ENCODE data around the gene NFIX.

The NFIX gene

DNA sequence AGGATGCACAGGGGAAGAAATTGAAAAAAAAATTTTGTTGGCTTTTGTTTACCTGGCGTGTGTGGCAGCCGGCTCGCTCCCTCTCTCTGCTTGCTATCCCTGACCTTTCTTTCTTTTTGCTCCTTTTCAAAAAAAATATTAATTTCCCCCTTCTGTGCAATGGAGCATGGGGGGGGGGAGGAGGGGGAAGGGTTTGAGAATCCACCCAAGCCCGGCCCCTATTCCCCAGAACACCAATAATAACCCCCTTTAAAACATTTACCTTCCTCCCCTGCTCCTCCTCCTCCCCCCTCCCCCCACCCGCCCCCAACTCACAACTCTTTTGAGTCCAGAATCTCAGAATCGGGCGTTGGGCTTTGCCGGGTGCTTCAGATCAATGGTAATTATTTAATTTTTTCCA is 28.4 kb downstream of the NFIX start:
- DNase-seq, result no peak

DNA sequence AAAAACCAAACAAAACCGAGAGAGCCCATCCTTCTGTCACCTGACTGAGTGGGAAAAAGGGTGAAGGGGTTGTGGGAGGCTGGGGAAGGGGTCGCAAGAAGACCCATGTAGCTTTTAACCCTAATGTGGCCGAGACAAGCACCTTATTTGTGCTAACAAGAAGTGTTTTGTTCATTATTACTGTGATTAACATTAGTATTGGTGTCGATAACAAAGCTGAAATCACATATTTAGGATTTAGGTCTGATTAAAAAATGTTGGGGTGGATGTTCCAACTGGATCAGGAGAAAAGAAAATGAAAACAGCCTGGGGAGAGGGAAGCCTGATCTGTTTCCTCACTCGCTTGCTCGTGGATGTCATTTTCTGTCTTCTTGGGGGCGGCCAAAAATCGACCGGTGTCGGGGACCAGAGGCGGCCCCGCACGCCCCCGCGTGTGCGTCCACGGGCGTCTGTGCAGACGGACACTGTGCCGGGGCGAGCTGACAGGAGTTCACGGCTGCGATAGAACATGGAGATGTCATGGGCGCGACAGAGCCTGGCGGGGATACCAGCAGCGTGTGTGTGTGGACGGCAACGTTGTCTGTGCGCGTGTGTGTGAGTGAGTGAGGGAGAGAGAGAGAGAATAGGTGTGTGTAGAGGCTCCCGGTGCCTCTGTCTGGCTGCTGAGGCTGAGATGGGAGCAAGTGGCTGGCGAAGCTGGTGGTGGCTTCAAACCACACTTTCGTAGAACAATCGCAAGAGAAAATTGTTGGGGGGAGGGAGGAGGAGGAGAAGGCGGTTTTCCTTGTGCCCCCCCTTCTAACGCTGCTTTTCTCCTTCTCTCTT is 29.1 kb downstream of the NFIX start:
- peak; percentile 72 for DNase-seq

DNA sequence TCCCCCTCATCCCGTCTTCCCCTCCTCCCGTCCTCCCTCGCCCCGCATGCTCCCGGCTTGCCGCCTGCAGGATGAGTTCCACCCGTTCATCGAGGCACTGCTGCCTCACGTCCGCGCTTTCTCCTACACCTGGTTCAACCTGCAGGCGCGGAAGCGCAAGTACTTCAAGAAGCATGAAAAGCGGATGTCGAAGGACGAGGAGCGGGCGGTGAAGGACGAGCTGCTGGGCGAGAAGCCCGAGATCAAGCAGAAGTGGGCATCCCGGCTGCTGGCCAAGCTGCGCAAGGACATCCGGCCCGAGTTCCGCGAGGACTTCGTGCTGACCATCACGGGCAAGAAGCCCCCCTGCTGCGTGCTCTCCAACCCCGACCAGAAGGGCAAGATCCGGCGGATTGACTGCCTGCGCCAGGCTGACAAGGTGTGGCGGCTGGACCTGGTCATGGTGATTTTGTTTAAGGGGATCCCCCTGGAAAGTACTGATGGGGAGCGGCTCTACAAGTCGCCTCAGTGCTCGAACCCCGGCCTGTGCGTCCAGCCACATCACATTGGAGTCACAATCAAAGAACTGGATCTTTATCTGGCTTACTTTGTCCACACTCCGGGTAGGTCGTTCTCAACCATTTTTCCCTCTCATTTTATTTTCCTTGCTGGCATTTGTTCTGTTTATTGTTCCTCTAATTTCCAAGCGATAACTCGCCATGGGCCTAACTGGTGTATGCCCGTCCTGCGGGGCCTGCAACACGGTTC is 29.8 kb downstream of the NFIX start:
- DNase-seq, result peak; percentile 65

DNA sequence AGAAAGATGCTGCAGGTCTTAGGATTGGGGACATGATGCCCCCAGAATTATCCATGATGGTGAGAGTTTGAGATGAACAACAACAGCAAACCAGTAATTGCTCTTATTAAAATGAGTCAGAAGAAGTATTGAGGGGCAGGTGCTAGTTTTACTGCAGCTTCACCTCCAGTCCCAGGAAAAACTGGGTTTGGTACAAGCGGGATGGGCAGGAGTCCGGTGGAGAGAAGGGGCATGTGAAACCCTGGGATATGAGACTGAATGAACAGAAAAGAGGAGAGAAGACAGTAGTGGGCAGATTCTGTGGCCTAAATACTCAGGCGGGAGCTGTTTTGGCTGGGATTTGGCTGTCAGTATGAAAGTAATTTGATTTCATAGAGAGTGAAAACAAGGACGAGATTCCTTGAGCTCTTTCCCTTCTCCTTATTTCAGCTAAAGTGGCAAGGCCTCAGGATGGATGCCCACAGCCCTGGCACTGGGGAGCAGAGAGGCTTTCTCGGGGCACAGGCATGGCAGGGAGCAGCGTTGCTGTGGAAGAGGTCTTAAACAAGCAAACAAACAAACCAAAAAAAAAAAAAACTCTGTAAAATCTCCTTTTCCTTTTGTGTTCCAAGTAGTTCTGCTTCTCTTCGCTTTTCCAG is 30.7 kb downstream of the NFIX start:
- peak; percentile 32 for DNase-seq

DNA sequence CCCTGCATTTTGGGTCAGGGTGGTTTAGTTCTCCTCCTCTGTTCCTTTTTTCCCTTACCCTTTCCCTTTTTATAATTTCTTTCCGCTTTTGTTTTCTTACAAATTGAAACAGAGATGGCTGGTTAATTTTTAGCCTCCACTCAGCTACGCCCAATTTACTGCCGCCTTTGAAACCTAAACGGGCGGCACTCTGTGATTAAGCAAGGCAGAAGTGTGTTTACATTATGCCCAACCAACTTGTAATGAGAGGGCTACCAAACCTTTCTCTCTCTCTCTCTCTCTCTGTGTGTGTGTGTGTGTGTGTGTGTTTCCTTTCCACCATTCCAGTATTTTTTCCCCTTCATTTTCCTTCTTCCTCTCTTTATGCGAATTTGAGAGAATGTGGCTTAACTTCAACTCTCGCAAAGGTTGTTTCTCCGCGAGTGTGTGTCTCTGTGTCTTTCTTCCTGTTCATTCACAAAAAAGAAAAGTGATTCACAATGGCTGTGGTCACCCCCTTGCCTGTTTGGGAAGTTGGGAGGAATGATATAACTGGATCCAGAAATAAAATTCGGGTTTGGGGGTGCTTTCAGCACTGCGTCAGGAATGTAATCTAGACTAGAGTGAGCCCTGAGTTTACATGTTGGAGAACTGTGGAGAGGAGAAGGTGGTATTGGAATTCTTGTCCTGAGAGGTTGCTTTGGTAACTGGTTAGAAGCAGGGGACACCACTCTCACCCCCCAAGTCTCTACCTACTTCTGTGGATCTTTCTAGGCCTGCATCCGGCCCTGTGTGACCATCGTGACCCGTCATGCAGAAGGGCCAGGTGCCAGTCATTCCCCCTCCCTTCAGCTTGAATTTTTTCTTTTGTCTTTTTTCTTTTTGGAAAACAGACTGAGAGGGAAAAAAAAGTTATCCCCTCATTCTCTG is 31.4 kb downstream of the NFIX start:
- no peak for DNase-seq

DNA sequence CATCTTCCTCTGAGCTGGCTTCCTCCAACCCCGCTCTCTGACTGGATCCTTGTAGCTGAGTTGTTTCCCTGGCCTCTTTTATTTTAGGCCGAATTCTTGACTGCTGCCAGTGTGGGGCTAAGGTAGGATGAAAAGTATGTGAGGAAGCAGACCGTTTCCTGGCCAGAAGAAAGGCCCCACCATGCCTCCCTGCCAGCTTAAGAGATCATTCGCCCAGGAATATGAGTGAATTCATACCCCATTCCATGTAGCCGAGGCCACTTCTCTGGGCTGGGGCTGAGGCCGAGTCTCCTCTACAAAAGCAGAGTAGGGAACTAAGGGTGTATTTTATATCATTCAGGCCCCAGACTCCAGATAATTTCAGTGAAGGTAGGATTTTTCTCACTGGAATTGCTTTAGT is 32.3 kb downstream of the NFIX start:
- no peak for DNase-seq

DNA sequence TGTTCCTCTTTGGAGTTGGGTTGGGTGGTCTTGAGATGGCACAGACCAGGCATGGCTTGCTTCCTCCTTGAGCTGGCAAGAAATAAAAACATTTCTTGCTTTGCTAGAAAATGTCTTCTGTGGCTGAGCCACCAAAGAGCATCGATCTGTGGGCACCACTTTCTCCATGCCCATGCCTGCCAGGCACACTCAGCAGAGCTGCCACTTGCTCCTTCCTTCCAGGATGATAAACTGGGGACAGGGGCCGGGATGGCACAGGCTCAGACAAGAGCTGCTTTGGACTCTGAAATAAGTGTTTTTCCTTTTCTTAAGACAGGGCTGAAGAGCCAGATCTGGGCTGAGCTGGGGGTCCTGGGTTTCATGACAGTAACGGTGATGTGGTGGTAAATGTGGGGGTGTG is 32.8 kb downstream of the NFIX start:
- no peak for DNase-seq

DNA sequence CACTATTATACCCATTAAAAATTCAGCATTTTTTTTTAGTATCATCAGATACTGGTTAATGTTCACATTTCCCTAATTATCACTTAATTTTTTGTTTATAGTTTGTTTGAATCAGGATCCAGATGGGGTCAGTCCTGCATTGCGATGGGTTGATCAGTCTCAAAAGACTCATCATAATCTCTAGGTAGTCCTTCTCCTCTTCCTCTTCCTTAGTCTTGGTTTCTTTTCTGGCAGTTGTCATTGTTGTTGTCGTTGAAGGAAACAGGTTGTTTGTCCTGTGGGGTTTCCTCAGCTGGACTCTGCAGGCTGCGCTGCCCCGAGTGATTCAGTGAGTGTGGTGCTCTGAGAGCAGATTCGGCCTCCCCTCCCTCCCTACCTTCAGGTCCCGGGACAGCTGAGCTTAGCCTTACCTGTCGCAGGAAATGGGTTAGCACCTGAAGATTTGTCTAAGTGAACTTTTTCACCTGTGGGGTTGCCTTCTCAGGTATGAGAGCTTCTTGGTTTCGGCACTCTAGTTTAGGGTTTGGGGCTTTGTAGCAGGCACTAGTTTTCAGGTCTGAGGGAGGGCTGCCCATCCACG is 34.1 kb downstream of the NFIX start:
- no peak for DNase-seq

DNA sequence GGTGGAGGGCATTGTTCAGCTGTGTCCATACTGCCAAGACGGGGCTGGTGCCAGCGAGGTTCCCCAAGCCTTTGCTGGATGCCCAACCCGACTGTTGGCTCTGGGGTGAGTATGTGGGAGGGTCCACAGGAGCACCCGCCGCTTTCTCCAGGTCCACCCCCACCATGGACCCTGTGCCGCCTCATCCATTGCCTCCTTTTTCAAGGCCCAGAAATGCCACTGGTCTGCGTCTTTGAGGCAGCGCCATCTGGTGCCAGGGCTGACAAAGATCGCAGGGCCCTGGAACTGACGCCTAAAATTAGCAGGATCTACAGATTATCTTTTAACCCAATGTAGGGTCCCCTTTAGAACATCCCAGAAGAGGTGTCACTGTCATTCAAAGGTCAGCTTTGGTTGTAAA is 34.6 kb downstream of the NFIX start:
- DNase-seq, result no peak

DNA sequence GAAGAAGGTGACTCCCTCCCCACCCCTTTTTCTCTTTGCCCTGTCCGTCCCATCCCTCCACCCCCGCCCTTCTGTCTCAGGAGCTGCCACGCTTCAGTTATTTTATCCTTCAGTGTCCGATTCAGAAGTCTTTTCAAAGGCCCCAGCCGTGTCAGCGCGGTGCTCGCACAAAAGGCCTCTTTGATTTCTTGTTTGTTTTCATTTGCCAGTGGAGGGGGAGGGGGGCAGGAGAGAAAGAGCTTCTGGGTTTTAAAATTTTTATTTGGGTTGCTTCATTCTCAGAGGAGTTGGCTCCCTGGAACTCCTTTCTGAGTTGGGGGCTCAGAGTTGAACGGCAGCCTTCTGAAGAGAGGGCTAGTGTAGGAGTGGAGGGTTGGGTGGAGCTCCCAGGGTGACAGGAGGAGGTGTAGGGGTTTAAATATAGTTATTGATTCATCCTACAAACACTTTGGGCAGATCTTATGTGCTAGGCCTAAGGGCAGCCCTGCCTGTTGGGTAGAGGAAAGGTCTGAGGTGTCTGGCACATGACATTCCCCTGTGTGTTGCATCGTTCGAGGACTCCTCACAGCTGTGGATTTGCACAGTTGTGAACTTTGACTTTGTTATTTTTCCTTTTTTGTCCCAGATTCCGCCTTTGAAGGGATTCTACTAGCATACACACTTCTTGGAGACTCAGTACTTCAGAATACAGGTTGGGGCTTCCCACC is 36.8 kb downstream of the NFIX start:
- DNase-seq, result peak; percentile 49

DNA sequence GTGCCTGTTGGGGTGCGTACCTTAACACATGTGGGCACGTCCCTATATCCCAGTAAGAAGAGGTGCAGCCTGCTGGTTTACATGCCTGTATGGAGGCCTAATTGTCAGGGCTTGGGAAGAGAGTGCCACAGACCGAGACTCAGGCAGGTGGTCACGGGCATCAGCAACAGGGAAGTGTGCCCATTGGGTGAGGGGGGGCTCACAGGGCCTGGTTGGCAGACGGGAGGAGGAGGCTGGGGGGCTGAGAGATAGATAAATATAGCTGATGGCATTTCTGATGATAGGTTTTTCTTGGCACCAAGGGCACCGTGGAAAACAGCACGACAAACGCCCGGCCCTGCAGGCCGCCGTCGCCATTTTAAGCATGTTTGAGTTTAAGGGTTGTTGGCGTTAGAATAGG is 37.6 kb downstream of the NFIX start:
- DNase-seq, result no peak

DNA sequence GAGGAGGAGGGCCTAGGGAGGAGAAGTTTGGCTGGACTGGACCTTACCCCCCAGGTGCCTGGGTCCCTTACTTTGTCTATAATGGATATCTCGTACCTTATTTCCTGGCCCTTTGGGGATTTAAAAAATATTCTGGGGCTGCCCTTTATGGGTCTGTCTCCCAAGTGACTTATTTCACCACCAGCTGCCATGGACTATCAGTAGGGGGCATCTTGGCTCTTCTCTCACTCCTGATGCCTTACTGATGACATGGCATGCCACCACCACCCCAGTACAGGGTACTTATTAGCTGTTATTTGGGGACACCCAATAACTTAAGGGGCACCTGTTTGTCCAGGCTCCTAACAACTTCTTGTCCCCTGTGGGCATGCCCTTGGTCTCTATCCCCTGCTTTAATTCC is 38.0 kb downstream of the NFIX start:
- no peak for DNase-seq

DNA sequence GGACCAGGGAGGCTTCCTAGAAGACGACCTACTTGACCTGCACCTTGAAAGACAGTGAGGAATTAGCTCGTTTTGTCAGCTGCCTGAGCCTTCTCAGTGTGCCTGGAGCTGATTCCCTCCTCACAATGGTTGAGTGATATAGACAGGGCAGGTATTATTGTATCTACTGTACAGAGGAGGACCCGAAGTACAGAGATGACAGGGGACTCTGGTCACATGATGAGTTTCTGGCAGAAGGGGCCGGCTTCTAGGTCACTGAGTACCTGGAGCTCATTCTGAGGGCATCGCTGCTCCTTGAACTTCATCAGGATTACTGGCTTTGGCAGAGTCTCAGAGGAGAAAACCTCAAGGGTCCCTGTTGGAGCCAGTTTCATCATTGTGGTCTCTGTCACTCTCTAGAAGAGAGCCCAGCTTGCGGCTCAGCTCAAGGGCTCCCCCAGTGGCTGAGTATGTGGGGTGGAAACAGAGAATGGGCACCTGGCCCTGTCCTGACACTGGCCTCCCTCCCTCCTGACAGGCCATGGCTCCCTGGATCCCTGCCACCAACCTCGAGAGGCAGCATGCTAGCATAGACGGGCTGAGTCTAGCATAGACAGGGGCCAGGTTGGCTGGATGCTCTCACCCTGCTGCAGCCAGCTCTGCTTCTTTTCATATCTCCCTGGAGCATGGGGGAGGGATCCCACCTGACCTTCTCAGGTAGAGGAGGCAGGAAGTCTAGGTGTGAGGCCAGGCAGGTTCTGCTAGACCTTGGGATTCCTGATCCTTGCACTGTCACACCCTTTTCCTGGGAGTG is 38.7 kb downstream of the NFIX start:
- DNase-seq, result no peak

DNA sequence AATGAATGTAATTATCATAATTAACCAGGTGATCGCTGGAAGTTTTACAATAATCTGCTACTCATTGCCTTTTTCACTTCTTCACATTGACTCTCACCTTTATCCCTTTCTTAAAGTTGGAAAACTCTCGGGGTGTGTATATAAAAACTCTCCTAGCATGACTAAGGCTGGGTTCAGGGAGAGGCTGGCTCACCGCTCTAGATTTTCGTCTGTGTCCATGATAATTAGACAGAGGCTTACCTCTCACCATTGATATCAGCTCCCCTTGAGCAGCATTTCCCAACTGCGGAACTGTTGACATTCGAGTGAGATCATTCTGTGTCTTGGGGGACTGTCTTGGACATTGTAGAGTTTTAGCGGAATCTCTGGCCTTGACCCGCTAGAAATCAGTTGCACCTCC is 39.4 kb downstream of the NFIX start:
- DNase-seq, result no peak

DNA sequence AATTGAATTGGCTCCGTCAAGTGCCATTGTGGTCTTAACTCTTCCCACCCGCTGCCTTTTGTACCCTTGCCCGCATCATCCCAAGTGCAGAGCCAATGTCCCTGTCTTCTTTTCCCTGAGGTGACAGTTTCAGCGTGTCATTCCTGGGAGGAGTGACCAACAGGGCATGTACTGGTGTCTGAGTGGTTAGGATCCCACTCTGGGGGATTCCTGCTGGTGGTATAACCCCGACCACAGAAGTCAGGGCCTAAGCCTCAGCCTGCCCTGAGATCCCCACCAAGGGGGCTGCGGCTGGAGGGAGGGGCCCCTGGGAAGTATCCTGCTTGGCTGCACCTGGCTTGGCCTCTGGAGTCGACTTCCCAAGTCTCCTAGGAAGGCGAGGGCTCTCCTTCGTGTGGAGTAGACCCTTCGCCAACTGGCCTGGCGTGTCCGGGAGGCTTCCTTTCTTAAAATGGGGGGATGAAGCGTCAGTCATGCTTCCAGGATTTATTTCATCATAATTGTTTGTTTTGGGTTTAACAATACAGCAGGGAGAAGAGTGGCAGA is 40.6 kb downstream of the NFIX start:
- no peak for DNase-seq

DNA sequence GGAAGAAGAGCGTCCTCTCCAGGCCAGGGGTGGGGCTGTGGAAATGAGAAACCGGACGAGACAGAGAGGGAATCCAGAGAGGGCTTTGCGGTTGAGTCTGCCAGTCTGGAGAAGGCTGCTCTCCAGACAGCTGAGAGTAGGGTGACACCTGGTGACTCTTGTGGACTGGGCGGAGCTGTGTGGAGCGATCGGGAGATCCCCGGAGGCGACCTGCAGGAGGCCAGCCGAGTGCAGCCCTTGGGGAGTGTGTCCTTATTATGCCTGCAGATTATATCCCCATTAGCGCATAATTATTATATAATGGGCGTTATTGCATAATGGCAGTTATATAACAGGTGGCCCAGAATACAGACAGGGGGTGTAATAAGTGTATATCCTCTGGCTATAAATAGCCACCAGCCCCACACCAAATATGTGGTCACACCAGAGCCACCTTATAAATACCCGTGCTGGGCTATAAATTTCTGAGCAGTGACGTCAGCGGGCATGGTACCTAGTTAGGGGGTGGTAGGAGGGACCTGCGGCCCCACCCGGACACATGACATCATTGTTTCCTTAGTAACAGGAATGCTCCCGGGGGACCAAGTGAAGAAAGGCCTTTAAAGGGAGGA is 41.2 kb downstream of the NFIX start:
- DNase-seq, result no peak

DNA sequence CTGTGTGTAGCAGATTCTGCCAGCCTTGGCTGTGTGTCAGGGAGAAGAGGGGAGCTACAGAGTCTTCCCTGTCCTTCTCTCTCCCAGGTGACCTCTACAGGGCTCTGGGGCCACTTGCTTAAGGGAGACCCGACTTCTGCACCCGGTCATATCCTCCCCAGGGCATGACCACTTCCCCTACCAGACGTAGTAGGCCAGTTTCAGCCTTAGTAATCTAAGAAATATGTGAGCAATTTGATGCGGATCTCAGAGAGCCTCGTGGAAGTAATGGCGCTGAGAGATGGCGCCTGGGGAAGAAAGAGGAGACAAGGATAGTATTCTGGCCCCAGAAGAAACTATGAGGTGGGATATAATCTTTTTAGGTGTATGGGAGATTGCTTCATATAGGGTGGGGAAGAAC is 41.9 kb downstream of the NFIX start:
- DNase-seq, result no peak

DNA sequence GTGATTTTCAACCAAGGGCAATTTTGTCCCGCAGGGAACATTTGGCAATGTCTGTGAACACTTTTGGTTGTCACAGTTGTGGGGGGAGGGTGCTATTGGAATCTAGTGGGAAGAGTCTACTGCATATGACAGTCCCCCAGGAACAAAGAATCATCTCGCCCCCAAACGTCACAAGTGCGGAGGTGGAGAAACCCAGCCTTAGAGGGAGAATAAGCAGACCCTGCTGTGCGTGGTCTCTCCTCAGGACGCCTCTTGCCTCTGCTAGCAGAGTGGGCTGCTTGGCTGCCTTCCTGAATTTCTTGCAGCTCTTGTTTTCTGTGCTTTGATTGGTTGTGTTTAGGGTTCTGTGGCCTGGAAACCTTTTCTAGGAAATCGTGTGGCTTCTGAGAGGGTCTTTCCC is 42.5 kb downstream of the NFIX start:
- no peak for DNase-seq

DNA sequence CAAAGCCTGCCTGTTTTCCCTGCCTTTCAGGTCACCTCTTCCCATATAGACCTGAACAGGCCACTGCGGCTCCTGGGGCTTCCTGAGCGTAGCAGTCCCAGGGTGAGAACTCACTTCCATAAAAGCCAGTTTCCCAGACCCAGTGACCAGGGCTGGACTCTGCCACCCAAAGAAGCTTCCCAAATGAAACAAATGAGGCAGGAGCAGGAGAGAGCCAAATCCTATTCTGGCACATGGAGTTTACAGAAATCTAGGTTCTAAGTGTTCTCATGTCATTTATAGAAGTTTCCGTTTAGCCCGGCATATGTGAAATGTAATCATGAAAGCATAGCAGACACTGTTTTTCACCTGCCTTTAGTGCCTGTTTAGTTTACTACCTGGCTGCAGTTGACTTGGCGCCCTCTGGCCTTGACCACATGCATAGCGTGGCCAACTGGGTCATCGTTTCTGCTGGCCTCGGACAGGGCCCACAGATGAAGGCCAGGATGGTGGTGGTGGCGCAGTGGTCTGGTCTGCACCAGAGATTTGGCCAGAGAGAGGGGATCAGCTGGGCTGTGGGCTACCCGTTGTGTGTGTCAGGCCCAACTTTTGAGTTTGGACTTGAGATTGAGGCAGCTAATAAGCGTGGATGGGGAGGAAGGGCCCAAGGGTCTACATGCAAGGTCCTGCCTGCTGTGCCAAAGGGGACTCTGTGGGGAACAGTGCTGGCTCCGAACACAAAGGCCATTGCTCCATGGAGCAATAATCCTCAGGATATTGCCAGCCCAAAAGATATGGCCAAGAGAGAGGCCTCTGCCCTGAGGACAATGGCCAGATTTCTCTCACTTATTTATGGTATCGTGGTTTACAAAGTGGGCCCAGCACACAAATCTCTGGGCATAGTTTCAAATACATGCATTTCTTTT is 43.3 kb downstream of the NFIX start:
- DNase-seq, result no peak
